Spleen (tissue), 7 donors: ENCODE results near the gene DCBLD1.

Experiments used
- POLR2AphosphoS5 ChIP-seq, 3 donors: sonication (generic); formaldehyde crosslinking; IDR thresholded peaks; one replicate each; pipeline ENCODE4 v1.5.1; 2017; ENCODE audit warnings: antibody characterized with exemption in 3 of 3
- TF ChIP-seq, protein P1 (sequence below), 11 experiments: fragments of 200-600 bp in 7 of 11; fragments of 450-650 bp in 4 of 11; sonication (generic) in 4 of 11; IDR thresholded peaks in 8 of 11; conservative IDR thresholded peaks in 3 of 11; 1 replicate in 7 of 11; 2 replicates in 4 of 11; pipeline versions ENCODE4 v1.4.0 to v1.8.0; 2016 to 2021; ENCODE audit warnings: antibody characterized with exemption in 11 of 11, inconsistent platforms in 4 of 11, mild to moderate bottlenecking in 1 of 11
- donor health status: DM: no; HTN: no; CAD: no; lungs with moderate emphysema.
- donor health status: DM: no; HTN: no; CAD: no.
- donor health status: DM: no; HTN: no; CAD: no.

DNA sequence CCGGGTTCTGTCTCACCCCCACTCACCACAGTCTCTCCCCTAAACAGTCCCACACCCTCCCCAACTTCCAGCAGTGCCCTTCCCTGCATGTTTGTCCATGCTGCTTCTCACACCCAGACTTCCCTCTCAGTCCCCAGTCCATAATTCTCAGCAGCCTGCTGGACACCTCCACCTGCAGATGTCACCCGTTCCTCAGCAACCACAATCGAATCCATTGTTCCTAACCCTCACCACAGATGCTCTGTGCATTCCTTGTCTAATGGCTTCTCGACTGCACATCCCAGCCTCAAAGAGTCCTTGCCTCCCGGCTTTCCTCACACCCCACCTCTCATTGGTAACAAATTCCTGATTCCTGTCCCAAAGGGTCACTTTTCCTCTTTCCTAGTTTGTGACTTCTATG lies 64.2 kb downstream of the DCBLD1 start:
- TF ChIP-seq, protein P1, sequence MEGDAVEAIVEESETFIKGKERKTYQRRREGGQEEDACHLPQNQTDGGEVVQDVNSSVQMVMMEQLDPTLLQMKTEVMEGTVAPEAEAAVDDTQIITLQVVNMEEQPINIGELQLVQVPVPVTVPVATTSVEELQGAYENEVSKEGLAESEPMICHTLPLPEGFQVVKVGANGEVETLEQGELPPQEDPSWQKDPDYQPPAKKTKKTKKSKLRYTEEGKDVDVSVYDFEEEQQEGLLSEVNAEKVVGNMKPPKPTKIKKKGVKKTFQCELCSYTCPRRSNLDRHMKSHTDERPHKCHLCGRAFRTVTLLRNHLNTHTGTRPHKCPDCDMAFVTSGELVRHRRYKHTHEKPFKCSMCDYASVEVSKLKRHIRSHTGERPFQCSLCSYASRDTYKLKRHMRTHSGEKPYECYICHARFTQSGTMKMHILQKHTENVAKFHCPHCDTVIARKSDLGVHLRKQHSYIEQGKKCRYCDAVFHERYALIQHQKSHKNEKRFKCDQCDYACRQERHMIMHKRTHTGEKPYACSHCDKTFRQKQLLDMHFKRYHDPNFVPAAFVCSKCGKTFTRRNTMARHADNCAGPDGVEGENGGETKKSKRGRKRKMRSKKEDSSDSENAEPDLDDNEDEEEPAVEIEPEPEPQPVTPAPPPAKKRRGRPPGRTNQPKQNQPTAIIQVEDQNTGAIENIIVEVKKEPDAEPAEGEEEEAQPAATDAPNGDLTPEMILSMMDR (IDR thresholded peaks at IDR 0.05 in 8 of 11, conservative IDR thresholded peaks at IDR 0.05 in 3 of 11), result no peak
- no peak for TF ChIP-seq POLR2AphosphoS5 (IDR thresholded peaks at IDR 0.05)
